HL-60/S4 treated with phorbol 12-myristate 13-acetate at 8.2 ng/mL for 4 days and 3 days (cell line): ENCODE data around the gene LELP1.
"Not testable (repeated sequence)": the region's sequence is repeated elsewhere in the genome, so short reads cannot be mapped to it uniquely, and the experiment has no call there.

Source experiments
- in situ Hi-C: fragments of 300-500 bp; cut with MboI; formaldehyde crosslinking; loops from 2 replicates; pipeline ENCODE4 v1.15.0; 2022; ENCODE audit warnings: low sequenced_read_pairs

Gene LELP1

DNA sequence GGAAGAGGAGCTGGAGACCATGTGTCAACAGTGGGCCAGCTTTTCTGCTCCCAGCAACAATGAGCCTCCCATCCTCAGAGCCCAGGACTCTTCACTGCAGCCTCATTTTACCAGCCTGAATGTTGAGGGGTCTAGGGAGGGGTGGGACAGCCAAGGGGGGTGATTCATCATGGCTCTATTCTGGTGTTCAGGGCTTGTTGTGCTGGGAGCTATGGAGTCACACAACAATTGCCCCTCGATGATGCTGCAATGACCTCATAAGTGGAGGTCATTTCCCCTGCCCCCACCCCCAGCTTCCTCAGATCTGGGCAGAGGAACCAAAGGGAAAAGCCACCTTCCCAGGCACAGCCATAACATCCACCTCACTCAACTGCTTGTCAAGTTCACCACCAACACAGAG is at the start of gene LELP1:
TSS of gene LELP1 (plus strand) at position 301 of the 400 bp plus-strand sequence. CDS start 1,278 bp downstream, outside the sequence.
- in situ Hi-C loops = no loop called here

DNA sequence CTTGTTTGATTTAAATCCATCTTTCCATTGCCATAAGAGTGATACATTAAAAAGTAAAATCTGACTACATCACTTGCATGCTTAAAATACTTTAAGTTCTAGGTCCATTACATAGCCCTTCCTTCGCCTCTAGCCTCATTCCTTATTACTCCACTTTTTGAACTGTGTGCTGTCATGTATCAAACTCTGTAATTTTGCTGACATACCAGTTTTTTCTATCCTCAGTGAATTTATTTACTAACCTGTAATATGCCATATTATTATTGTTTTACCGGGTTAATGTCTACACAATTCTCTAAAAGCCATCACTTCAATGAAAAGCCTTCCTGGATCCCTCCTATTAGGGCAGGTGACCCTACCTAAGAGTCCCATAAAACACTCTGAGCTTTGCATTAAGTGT is 47.7 kb upstream of the LELP1 start:
- in situ Hi-C loops = no loop called here

DNA sequence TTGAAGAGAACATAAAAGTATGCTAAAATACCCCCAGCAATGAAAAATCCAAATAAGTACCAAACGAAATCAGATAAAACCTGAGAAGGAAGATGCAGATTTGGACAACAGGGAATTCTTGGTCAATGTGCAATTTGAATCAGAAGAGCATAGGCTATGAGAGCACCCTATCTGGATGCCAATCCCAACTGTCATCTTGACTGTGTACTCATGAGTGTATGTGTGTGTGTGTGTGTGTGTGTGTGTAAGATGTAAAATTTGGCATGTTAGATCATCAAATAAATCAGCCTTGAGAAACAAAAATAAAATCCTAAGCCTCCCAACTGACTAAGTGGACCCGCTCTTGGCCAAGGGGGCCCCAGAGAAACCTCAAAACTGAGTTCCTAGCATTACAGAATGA is 34.5 kb upstream of the LELP1 start:
- in situ Hi-C loops = no loop called here

DNA sequence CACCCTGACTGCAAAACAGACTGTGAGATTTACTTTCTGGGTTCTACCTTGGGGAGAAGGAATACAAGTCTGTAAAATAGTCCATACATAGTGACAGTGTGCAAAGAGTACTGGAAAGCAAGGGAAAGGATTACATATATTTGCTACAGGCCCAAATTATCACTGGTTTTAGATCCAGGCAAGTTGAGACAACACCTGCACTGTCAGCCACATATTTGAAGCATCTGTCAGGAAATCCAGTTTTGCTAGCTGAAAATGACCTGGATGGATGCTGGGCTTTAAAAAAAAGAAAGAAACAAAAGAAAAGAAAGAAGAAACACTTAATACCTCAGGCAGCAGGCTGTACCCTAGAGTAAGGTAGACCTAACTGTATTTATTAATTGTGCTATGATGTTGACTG is 28.6 kb upstream of the LELP1 start:
- in situ Hi-C loops = no loop called here

DNA sequence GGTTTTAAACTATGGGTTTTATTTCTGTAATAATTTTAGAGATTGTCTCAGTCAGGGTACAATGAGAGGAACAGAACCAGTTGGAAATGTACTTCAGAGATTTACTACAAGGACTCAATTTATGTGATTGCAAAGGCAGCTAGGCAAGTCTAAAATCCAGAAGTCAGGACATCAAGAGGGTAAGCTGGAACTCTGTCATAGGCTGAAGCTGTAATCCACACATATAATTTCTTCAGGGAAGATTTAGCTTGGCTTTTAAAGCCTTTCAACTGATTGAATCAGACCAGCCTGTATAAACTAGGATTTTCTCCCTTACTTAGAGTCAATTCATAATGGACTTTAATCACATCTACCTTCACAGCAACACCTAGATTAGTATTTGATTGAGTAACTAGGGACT is 24.3 kb upstream of the LELP1 start:
- in situ Hi-C loops = no loop called here

DNA sequence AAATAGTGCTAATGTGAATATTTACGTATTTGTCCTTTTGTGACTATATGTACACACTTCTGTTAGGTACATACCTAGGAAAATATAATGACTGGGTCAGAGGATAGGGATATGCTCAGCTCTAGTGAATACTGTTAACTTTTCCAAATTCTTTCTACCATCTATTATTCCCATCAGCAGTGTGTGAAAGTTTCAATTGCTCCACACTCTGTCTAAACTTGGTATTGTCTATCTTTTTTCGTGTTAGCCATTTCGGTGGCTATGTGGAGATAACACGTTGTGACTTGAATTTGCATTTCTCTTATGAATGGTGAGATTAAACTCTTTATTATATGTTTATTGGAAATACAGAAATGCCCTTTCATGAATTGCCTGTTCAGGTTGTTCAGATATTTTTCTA is 22.7 kb upstream of the LELP1 start:
- in situ Hi-C loops = no loop called here

DNA sequence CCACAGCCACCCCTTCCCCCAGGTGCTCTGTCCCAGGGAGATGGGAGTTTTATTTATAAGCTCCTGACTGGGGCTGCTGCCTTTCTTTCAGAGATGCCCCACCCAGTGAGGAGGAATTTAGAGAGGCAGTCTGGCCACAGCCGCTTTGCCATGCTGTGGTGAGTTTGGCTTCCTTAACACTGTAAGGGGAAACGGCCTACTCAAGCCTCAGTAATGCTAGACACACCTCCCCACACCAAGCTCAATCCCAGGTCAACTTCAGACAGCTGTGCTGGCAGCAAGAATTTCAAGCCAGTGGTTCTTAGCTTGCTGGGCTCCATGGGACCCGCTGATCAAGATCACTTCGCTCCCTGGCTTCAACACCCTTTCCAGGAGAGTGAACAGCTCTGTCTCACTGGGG is 14.9 kb upstream of the LELP1 start:
- in situ Hi-C loops = not testable (repeated sequence)

DNA sequence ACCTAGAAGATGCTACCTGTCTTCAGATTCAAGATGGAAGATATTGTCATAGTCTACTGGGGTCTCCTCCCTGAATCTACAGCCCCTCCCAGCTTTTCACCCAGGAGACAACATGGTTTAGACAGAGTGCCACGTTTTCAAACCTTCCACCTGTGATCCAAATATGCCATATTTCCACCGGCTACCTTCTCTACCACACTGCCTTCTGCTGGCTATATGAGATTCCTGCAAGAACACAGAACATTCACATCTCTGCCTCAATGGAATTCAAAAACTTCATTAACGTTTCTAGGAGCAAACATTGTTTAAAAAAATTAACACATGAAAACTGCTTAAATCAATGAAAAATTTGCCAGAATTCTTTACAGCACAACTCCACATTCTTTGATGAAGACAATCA is 12.9 kb upstream of the LELP1 start:
- in situ Hi-C loops = no loop called here

DNA sequence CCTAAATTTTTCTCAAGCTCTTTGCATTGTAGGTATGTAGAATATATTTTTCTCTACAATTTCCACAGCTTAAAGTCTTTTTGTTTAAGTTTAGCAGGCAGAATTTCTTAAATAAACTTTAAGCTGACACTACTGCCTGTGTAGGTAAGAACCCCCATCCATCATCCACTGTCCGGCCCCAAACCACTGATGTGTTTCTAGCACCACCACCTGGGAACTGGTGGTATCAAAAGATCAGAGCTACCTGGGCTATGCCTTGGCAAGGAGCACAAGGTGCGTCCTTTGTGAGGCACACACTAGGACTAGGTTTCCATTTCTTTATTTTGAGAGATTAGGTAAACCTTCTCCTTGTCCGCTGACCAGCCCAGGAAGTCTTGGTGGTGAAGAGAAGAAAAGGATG is 10.5 kb upstream of the LELP1 start:
- in situ Hi-C loops = no loop called here

DNA sequence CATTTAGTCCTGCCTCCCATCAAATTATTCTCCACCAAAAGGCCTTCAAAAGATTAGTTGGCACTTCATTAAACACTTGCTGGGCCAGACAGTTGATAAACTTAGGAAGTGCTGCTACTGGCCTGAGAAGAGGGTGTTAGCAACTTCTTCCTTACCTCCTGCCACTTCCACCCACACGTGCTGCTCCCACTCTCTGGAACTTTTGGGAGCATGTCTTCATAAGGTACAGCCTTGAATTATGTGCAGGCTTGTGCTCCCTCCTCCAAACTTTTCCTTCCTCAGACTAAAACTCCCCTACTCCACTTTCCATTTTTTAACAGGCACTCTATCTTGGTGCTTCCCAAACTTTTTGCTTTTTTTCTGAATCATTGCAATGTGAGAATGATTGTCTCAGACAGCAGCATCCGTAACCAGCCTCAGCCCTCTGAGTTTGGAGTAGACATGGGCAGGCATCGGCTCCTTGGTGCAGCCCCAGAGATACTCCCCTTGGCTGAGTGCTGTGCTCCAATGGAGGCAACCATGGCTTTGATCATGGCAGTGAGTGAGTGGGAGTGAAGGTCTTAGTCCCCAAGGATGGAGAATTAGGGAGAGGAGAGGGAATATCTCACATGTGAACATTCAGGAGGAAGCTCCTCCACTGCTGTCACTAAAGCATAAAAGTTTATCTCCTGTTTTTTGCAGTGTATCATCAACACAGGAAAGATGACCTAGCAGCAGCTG is 8.7 kb upstream of the LELP1 start:
- in situ Hi-C loops = no loop called here

DNA sequence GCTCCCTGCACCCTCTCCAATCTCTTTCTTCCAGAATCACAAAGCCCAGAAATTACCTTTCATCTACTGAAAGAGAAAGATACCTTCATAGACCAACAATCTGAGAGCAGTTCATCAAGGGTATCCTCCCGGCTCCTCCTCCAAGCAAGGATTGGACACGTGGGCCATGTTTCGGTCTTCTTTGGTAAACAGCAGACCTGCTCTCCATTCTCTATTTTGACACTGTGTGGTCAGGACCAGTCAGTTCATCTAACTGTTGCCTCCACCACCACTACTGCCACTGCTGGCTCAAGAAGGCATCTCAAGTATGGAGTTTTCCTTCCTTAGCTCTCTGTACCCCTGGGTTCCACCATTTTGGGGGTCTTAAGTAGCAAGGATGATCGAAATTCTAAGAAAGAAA is 8.0 kb upstream of the LELP1 start:
- in situ Hi-C loops = no loop called here

DNA sequence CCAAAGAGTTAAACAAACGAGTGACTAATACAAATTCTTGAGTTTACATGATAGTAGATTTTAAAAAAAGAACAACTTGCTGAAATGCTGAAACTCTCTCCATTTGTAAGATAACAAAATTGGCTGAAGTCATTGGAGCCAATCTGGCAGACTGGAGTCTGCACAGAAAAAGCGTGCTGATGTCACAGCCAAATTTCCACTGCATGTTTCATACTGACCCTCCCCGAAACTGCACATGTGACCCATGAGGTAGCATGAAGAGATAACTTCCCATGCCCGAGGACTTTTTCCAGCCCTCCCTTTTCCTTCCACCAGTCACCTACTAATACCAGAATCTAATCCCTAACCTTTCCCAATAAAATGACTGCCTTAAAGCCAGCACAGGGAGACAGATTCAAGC is 1.2 kb upstream of the LELP1 start:
- in situ Hi-C loops = no loop called here

DNA sequence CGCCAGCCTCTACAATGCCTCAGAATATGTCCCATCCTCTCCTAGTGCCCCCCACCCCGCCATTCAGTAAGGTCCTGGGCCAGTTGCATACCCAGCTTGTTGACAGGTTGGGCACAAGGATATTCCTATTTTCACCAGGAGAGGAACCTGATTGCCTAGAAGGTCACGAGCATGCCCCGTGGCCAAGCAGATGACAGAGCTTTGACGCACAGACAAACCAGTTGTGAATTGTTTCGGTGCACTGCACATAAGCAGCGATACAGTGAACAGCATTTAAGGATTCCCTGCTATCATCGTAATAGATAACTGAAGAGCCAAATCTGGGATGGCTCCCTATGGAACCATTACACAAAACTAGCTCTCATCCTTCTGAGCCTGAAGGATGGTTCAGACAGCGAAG is 3.4 kb downstream of the LELP1 start:
- in situ Hi-C loops = no loop called here

DNA sequence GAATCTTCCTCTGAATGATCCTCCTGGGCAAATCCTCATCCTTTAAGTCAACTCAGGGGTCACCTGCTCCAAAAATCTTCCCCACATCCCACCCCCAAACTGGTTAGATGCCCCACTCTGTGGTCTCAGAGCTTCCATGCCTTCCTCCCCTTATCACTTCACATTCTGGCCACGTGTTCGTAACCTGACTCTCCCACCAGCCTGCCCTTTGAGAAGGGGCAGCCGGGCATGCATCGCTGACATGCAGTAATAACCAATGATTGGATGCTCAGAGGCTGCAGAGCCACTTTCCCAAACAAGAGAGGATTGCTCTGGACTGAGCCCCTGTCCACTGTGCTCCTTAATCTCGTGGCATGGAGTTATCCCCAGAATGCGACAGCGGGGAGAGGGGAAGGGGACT is 7.0 kb downstream of the LELP1 start:
- in situ Hi-C loops = no loop called here

DNA sequence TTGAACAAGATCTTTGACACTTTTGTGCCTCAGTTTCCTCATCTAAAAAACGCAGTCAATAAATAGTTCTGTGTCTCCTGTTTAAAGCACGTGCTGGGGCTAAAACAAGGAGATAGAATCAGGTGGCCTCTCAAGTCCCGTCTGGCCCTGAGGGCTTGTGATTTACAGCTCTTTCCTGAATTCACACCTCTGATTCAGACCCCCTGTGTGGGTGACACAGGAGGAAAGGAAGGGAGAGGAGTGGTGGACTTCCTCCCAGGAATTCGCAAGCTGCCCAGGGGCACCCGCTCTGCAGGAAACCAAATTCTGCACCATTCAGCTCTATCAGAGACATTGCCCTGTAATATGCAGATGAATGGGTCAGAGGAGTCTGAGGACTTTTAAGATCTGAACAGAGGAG is 9.0 kb downstream of the LELP1 start:
- in situ Hi-C loops = no loop called here

DNA sequence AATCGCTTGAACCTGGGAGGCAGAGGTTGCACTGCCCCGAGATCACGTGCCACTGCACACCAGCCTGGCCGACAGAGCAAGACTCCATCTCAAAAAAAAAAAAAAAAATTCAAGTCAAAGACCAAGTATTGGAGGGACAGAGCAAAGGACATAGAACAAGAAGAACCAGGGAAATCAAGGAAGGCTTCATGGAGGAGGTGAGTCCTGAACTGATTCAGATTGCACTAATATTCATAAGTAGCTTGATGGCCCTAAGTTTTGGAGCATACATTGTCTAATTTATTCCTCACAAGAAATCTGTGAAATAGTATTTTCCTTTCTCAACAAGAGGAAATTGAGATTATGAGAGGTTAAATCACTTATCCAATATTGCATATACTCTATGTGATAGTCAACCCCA is 10.3 kb downstream of the LELP1 start:
- in situ Hi-C loops = no loop called here

DNA sequence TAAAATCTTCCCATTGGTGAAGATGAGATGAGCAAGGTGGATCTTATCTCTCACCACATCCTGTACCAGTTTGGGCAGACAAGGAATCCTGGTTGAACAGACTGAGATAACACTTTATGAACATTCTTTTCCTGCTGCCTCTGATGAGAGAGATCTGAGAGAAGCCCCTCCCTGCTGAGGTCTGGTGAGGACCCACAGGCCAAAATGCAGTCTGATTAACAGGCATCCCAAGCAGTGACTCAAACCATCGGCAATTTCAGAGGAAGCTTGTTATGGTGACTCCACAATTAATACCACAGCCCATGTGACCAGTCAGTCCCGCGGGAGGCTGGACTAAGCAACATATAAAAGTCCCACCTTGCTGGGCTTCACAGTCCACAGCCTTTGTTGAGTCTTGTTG is 14.0 kb downstream of the LELP1 start, which contains the start of gene PRR9:
TSS of gene PRR9 (plus strand) at position 373 of the 400 bp plus-strand sequence. CDS start 561 bp downstream, outside the sequence.
- in situ Hi-C loops = no loop called here

DNA sequence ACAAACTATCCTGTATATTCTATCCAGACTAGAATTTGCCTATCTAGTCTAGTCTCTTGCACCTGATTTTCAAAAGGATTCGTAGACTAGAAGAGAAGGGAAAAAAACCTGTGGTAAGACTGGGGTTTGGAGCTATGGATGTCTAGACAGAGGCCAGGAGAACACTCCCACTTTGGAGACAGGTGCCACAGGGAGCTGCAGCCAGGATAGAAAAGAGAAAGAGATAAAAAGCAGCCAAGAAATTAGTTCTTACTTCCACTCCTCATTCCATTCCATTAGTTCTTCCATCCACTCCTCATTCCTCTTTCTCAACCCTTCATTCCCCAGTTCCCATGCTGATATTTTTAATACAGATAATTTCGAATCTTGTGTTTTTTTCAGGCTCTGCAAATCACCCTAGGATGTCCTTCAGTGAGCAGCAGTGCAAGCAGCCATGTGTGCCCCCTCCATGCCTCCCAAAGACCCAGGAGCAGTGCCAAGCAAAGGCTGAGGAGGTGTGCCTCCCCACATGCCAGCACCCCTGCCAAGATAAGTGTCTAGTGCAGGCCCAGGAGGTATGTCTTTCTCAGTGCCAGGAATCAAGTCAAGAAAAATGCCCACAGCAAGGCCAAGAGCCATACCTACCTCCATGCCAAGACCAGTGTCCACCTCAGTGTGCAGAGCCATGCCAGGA is 14.7 kb downstream of the LELP1 start:
- in situ Hi-C loops = no loop called here

DNA sequence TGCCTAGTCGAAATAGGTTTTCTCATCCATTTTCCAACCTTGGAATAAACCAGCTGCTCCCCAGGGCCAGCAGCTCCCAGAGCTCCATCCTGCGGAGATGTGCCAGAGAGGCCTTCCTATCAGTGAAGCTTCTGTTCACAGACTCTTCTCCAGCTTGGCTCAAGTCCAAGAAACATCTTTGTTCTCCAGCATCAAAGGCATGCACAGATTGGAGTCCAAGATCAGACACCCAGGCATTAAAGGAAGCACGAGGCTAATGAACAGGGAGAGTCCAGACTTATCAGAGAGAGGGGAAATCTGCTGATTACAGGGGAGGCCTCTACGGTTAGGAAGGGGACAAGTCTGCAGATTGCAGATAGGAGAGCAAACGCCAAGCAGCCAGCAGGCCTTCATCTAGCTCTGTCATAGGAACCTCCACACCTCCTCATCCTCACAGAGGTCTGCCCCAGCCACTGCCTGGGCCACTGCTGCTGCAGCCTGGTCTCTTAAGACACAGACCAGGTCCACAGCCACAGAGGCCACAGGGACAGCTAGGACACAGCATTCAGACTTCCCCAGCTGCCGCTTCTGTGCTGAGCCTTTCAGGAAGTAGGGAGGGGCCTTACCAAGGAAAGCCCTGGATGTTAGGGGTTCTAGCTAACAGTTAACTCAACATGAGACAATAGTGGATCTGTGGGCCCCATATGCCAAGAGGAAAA is 17.5 kb downstream of the LELP1 start:
- in situ Hi-C loops = no loop called here

DNA sequence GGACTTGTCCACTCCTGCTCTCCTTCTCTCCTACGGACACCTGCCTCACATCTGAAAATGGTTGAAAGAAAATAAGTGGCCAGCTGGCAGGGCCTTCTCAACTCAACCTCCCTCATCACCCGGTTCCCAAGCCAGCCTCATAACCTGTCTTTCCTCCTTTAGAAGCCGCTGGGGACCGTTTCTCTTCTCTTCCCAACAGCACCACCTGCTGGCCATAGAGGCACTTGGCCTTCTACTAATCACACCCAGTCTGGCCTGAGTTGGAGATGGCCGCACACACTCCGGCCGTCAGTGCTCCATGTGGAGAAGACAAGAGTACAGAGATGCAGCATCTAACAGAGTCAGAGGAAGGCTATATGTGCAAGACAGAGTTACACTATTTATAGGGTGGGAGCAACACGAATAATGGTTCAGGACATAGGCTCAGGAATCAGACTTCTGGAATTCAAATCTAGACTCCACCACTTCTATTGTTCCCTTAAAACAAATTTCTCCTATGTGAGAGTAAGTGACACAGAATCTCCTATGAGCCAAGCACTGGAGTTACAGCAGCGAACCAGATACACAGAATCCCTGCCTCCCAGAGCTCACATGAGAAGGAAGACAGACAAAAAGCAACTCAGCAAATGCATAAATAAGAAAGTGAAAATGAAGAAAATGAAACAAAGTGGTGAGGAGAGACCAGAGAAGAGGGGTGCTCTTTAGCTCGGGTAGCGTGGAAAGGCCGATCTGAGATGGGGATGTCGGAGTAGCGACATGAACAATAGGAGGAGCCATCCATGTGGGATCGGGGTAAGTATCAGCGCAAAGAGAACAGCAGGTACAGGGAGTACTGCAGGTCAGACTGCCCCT is 20.0 kb downstream of the LELP1 start:
- in situ Hi-C loops = not testable (repeated sequence)

DNA sequence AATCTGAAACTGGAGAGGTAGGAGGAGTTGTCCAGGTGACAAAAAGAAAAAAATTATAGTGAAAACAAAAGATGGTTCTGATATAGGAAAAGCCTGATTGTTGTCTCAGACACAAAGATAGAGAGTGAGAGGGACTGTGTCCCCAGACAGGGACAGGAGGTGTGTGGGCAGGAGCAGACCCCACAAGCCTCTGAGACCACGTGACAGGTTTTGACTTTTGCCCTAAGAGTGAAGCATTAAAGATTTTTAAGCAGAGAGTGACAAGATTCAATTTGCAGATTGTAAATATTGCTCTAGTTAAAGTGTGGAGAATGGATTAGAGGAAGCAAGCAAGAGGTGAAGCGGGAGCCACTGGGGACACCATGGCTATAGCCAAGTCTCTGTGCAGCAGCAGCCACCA is 24.6 kb downstream of the LELP1 start:
- in situ Hi-C loops = no loop called here
